GM19395 (cell line): ENCODE results near the gene EEFSEC.

Experiments
- ATAC-seq: cut with Tn5 transposase; IDR thresholded peaks from one replicate; pipeline ENCODE4 v1.9.1; 2021; ENCODE audit warnings: mild to moderate bottlenecking, moderate library complexity; ENCODE audit not compliant: unreplicated experiment

The EEFSEC gene

GRCh38 chr3:128215800-128216495 lies 62.7 kb downstream of the EEFSEC start:
- no peak for ATAC-seq

GRCh38 chr3:128217702-128218547 lies 64.6 kb downstream of the EEFSEC start:
- no peak for ATAC-seq

GRCh38 chr3:128218548-128219257 lies 65.4 kb downstream of the EEFSEC start:
- no peak for ATAC-seq

- ATAC-seq: no peak
Measured at GRCh38 chr3:128221328-128221727, 68.0 kb downstream of the EEFSEC start.

GRCh38 chr3:128222796-128223385 lies 69.6 kb downstream of the EEFSEC start:
- ATAC-seq: no peak

GRCh38 chr3:128226186-128226725 lies 73.0 kb downstream of the EEFSEC start:
- no peak for ATAC-seq

GRCh38 chr3:128226795-128227395 lies 73.6 kb downstream of the EEFSEC start:
- no peak for ATAC-seq

GRCh38 chr3:128227507-128227906 lies 74.2 kb downstream of the EEFSEC start:
- ATAC-seq: no peak

- no peak for ATAC-seq
Measured at GRCh38 chr3:128228366-128228910, 75.2 kb downstream of the EEFSEC start.

- ATAC-seq: no peak
Measured at GRCh38 chr3:128229106-128229857, 76.0 kb downstream of the EEFSEC start.

- no peak for ATAC-seq
Measured at GRCh38 chr3:128231606-128232005, 78.3 kb downstream of the EEFSEC start.

- no peak for ATAC-seq
Measured at GRCh38 chr3:128232376-128233178, 79.3 kb downstream of the EEFSEC start.

GRCh38 chr3:128235207-128235926 lies 82.1 kb downstream of the EEFSEC start:
- no peak for ATAC-seq

GRCh38 chr3:128236657-128237056 lies 83.4 kb downstream of the EEFSEC start:
- ATAC-seq: no peak

GRCh38 chr3:128237348-128238183 lies 84.3 kb downstream of the EEFSEC start:
- no peak for ATAC-seq

- ATAC-seq: no peak
Measured at GRCh38 chr3:128238184-128238489, 84.9 kb downstream of the EEFSEC start.

GRCh38 chr3:128239304-128239703 lies 86.0 kb downstream of the EEFSEC start:
- ATAC-seq: no peak
